Esophagus squamous epithelium (tissue), 4 donors: ENCODE results near the gene CNTNAP2.

ENCODE experiments used
- POLR2A ChIP-seq, 4 donors: fragments of 450-650 bp; IDR thresholded peaks; one replicate each; pipeline ENCODE4 v1.6.1; 2017; ENCODE audit warnings: antibody characterized with exemption in 4 of 4, mild to moderate bottlenecking in 4 of 4, moderate library complexity in 3 of 4
- TF ChIP-seq, protein P1 (sequence below), 6 experiments: fragments of 450-650 bp in 4 of 6; fragments of 200-600 bp in 2 of 6; sonication (generic) in 2 of 6; IDR thresholded peaks; one replicate each; pipeline ENCODE4 v1.5.1; 2016 to 2019; ENCODE audit warnings: antibody characterized with exemption in 6 of 6, mild to moderate bottlenecking in 4 of 6, moderate library complexity in 4 of 6

DNA sequence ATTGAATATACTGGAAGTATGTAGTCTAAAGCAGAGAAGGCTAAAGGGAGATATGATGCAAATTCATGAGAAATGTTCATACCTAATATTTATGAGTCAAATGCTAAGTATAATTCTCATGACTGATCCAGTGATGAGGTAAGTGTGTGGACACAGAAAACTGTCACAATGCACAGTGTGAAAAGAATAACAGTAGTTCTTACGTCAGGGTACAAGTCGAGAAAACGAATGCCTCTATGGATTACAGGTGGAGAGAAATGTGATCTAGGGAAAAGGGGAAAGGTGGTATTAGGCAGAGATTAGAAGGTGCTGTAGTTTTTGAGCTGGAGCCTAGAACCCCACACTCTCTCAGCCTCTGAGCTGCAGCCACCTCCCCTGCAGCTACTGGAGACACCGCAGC, 542.0 kb downstream of the CNTNAP2 start:
- no peak for TF ChIP-seq POLR2A (IDR thresholded peaks at IDR 0.05)
- TF ChIP-seq, protein P1, sequence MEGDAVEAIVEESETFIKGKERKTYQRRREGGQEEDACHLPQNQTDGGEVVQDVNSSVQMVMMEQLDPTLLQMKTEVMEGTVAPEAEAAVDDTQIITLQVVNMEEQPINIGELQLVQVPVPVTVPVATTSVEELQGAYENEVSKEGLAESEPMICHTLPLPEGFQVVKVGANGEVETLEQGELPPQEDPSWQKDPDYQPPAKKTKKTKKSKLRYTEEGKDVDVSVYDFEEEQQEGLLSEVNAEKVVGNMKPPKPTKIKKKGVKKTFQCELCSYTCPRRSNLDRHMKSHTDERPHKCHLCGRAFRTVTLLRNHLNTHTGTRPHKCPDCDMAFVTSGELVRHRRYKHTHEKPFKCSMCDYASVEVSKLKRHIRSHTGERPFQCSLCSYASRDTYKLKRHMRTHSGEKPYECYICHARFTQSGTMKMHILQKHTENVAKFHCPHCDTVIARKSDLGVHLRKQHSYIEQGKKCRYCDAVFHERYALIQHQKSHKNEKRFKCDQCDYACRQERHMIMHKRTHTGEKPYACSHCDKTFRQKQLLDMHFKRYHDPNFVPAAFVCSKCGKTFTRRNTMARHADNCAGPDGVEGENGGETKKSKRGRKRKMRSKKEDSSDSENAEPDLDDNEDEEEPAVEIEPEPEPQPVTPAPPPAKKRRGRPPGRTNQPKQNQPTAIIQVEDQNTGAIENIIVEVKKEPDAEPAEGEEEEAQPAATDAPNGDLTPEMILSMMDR (IDR thresholded peaks at IDR 0.05), result no peak
